Activated CD4-positive, CD25-positive, alpha-beta regulatory T cell (primary cell): Measurements from ENCODE around the gene TLE6.
"Not testable (repeated sequence)": the region's sequence is repeated elsewhere in the genome, so short reads cannot be mapped to it uniquely, and the experiment has no call there.

Experiments used
- DNase-seq, 4 experiments: peaks; one replicate each; lab custom pipeline; 2025; lab: John Stamatoyannopoulos, UW

The TLE6 gene

GRCh38 chr19:3029065-3029923 is 51.9 kb downstream of the TLE6 start, which contains the start of gene TLE2:
TSS of gene TLE2 (minus strand) at chr19:3029280. CDS start at chr19:3028904, 376 bp downstream.
- no peak for DNase-seq

GRCh38 chr19:3031607-3031867 is 54.2 kb downstream of the TLE6 start:
- DNase-seq: no peak

GRCh38 chr19:3033595-3034405 is 56.4 kb downstream of the TLE6 start:
- DNase-seq: no peak

DNA sequence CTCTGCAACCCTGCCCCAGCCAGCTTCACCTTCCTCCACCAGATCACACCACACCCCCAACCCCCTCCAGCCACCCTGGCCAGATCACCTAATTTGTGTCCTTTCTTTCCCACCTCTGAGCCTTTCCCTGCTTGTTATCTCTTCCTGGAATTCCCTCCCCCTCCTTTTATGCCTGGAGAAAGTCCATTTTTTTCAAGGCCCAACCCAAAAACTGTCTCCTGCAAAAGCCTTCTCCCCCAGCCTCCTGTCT is 57.0 kb downstream of the TLE6 start:
- no peak for DNase-seq

DNA sequence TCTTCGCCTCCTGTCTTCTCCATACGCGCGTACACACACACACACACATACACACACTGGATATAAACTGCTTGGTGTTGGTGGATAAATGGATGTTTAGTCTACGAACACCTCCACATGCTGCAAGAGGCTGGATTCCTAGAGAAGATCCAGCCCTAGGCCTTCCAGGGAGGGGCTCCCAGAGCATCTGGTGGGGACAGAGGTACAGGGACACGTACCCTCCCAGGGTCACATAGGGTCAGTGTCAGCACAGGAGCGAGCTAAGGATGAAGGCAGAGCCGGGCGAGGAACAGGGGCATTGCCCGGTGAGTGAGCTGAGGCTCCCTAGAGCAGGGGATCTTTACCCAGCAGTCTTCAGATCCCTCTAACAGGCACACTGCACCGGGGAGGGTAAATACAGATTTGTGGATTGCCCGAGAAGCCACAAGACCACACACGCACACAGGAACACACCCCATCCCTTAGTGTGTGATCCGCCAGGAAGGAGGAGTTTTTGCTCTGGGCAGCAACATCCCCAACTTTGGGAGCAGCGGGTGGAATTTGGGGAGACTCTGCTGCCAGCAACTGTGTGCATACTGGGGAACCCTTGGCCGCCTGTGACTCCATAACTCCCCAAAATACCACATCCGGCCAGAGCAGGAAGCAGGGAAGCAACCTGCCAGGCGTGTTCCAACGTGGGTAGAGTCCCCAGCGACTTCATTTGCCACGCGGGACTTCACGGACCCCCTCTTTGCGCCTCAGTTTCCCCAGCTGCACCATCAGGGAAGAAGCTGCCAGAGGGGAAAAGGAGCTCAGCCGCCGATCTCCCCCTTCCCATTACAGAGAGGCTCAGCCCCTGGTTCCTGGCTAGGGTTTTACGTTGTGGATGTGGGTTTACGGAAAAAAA is 57.5 kb downstream of the TLE6 start:
- DNase-seq: no peak

DNA sequence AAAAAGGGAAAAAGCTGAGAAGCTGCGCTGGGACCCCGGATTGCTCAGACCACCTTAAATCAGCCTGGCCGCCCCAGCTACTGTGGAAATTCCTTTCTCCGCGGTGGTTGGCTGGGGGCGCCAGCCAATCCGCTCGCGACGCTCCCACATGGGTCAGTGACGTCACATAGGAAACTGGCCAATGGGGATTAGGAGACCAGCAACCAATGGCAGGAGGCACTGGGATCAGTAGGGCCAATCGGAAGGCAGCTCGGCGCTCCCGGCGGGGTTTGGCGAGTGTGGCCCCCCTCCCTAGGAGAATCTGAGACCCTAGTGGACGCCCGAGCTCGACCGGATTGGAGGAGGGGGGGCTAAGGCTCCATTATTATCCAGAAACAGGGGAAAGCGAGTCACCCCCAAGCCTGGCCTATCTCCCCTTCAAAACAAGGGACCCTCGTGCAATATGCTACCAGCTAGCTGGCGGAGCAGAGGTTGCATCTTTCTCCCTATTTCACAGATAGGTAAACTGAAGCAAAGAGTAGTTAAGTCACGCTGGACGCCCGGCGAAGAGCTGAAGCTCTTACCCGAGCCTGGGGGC is 58.3 kb downstream of the TLE6 start:
- DNase-seq: peak; percentile 83 to 88 (median 85)

GRCh38 chr19:3036119-3036976 is 59.0 kb downstream of the TLE6 start:
- DNase-seq: peak; percentile 45 to 60 (median 54)

GRCh38 chr19:3036977-3037544 is 59.7 kb downstream of the TLE6 start:
- not testable (repeated sequence) for DNase-seq

GRCh38 chr19:3038214-3038613 is 60.9 kb downstream of the TLE6 start:
- DNase-seq: no peak

DNA sequence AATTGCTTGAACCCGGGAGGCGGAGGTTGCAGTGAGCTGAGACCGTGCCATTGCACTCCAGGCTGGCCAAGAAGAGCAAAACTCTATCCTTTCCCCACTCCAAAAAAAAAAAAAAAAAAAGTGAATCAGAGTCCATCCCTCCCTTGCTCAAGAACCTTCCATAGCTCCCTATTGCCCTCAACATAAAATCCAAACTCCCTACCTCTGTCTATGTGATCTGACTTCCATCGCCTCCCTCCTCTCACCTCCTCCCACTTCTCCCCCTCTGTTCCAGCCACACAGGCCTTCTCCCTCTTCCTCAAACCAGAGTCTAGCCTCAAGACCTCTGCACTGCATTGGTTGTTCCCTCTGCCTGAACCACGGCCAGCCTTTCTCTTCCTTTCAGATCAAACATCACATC is 61.8 kb downstream of the TLE6 start:
- no peak for DNase-seq

GRCh38 chr19:3039641-3040077 is 62.3 kb downstream of the TLE6 start:
- no peak for DNase-seq

GRCh38 chr19:3041327-3041726 is 64.0 kb downstream of the TLE6 start:
- DNase-seq: no peak

DNA sequence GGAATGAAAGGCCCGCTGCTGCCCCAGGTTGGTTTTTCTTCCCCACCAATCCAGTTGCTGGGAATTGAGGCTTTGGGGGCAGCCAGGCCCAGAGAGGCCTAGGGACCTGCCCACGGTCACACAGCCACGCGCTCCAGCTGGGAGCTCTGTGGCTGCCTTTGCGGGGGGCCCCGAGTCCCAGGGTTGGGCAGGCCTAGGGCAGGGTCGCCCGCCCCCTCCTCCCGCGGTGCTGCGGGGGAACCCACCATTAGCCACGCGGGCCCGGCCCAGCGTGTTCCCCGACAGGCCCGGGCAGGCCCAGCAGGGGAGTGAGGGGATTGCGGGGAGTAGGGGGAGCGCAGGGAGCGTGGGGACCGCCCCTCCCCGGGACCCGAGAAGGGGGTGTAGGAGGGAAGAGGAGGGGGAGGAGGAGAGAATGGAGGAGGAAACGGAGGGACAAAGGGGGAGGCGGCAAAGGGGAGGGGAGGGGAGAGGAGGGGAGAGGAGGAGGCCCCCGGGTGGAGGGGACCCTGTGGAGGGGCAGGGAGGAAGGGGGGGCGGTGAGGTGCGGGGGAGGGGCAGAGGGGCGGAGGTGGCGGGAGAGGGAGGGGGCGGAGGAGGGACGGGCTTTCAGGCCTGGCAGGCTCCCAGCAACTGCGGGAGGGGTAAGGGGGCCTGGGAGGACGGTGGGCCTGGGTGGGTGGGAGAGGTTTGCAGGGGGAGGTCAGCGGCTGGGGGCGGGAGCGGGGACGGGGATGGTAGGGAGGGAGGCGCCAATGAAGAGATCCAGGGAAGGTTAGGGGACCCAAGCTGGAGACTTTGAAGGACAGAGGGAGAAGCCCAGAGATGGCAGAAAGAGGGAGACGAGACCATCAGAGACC is 64.6 kb downstream of the TLE6 start:
- no peak for DNase-seq

GRCh38 chr19:3042621-3043267 is 65.4 kb downstream of the TLE6 start:
- no peak for DNase-seq
